ENCODE measurements around the gene NR1H2.

Gene NR1H2

DNA sequence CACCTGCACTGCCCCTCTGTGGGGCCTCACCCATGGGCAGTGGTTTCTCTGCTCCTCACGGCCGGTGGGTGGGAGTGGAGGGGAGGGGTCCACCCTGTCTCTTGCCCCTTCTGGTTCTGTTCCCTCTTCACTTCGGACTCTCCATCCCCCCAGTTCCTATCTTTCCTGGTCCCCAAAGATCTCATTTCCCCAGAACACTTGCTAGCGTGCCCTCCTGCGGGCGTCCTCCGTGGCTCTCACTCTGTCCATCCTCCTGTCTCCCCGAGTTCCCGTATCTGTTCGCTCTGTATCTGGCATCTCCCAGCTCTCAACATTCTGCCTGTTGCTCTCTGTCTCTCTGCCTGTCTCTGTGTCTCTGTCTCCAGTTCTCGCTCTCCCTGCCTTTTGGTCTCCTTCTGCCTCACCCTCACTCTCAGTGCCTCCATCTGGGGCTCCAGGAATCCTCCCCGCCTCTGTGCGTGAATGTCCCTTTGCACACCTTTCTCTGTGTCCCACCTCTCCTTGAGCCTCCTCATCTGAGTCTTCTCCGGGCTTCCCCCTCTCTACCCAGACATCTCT lies 42.8 kb downstream of the NR1H2 start:
- no peak overlapping the region for H3K4me3 ChIP-seq (ENCODE audit: control insufficient read depth, low read depth, low read length)
- TF ChIP-seq, protein P1, sequence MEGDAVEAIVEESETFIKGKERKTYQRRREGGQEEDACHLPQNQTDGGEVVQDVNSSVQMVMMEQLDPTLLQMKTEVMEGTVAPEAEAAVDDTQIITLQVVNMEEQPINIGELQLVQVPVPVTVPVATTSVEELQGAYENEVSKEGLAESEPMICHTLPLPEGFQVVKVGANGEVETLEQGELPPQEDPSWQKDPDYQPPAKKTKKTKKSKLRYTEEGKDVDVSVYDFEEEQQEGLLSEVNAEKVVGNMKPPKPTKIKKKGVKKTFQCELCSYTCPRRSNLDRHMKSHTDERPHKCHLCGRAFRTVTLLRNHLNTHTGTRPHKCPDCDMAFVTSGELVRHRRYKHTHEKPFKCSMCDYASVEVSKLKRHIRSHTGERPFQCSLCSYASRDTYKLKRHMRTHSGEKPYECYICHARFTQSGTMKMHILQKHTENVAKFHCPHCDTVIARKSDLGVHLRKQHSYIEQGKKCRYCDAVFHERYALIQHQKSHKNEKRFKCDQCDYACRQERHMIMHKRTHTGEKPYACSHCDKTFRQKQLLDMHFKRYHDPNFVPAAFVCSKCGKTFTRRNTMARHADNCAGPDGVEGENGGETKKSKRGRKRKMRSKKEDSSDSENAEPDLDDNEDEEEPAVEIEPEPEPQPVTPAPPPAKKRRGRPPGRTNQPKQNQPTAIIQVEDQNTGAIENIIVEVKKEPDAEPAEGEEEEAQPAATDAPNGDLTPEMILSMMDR (IDR thresholded peaks at IDR 0.05; ENCODE audit: control insufficient read depth, insufficient read depth, low read depth, low read length, missing control alignments) = no peak
- no peak for DNase-seq (ENCODE audit: low read depth)

DNA sequence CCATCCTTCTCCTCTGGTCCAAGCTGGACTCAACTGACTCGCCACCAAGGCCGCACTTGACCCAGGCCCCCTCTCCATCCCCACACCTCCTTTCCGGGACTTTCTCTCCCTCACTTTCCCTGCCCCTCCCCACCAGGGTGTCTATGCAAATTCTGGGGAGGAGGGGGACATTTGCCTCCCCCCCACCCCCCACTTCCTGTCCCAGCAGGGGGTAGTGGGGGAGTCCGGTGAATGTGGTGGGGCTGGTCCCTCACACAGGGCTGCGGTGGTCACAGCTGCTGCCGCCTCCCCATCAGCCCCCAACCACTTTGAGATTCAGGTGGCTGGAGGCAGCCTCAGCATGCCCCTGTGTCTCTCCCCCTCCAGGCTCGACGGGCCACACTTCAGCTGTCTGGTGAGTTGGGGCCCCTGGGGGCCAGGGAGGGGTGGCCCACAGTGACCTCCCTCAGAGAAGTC lies 43.4 kb downstream of the NR1H2 start:
- H3K4me3 ChIP-seq (ENCODE audit: control insufficient read depth, low read depth, low read length) = no peak overlapping the region
- TF ChIP-seq, protein P1 (IDR thresholded peaks at IDR 0.05; ENCODE audit: control insufficient read depth, insufficient read depth, low read depth, low read length, missing control alignments) = no peak

DNA sequence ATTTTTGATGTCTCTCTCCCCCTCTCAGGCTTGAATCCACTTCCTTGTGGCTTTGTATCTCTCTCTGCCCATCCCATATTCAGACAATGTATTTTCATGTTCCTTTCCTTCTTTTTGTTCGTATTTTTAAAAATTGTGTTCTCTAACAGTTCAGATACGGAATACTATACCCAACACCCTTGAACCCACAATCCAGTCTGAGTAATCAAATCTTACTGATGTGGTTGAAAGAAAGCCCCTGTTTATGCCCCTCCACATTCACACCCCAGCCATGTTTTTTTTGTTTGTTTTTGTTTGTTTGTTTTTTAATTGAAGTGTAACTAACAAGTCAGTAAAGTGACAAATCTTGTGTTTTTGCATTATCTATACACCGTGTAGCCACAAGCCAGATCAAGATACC lies 43.9 kb downstream of the NR1H2 start:
- no peak overlapping the region for H3K4me3 ChIP-seq (ENCODE audit: control insufficient read depth, low read depth, low read length)
- TF ChIP-seq, protein P1 (IDR thresholded peaks at IDR 0.05; ENCODE audit: control insufficient read depth, insufficient read depth, low read depth, low read length, missing control alignments) = no peak
- no peak for DNase-seq (ENCODE audit: low read depth)

More for the DNA sequence above, 43.4 kb downstream of the NR1H2 start:
- no peak for DNase-seq (ENCODE audit: low read depth)

DNA sequence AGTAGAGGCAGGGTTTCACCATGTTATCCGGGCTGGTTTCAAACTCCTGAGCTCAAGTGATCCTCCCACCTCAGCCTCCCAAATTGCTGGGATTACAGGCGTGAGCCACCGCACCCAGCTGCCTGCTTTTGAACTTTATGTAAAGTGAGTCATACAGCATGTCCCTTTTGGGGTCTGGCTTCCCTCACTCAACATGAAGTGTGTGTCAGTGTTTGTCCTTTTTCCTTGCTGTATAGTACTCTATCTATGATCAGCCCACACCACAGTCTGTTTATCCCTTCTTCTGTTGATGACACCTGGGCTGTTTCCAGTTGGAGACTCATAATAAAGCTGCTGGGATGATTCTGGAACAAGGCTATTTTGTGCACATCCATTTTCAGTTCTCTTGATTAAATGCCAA lies 44.6 kb downstream of the NR1H2 start:
- H3K4me3 ChIP-seq (ENCODE audit: control insufficient read depth, low read depth, low read length) = no peak overlapping the region
- DNase-seq (ENCODE audit: low read depth) = no peak
- TF ChIP-seq, protein P1 (IDR thresholded peaks at IDR 0.05; ENCODE audit: control insufficient read depth, insufficient read depth, low read depth, low read length, missing control alignments) = no peak

DNA sequence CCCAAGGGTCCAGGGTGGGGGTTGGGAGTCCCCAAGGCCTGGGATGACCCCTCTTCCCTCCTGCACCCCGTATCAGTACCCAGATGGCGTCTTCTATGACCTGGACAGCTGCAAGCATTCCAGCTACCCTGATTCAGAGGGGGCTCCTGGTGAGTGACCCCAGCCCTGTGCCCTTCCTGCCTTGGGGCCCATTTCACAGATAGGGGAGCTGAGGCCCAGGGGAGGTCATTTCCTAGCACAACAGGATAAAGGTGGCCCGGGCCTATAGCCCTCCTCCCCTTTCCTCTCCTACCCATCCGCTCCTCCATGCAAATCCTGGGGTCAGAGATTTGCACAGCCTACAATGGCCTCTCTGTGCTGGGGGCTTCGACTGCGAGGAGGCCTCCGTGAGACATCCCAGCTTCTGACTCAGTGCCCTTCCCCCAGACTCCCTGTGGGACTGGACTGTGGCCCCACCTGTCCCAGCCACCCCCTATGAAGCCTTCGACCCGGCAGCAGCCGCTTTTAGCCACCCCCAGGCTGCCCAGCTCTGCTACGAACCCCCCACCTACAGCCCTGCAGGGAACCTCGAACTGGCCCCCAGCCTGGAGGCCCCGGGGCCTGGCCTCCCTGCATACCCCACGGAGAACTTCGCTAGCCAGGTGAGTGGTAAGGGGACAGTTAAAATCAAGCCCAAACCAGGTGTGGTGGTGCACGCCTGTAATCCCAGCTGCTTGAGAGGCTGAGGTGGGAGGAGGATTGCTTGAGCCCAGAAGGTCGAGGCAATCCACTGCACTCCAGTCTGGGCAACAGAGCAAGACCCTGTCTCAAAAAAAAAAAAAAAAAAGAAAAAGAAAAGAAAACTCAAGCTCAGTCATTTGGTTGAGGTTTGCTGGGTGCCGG lies 46.4 kb downstream of the NR1H2 start:
- TF ChIP-seq, protein P1 (IDR thresholded peaks at IDR 0.05; ENCODE audit: control insufficient read depth, insufficient read depth, low read depth, low read length, missing control alignments) = no peak
- no peak for DNase-seq (ENCODE audit: low read depth)
- no peak overlapping the region for H3K4me3 ChIP-seq (ENCODE audit: control insufficient read depth, low read depth, low read length)

DNA sequence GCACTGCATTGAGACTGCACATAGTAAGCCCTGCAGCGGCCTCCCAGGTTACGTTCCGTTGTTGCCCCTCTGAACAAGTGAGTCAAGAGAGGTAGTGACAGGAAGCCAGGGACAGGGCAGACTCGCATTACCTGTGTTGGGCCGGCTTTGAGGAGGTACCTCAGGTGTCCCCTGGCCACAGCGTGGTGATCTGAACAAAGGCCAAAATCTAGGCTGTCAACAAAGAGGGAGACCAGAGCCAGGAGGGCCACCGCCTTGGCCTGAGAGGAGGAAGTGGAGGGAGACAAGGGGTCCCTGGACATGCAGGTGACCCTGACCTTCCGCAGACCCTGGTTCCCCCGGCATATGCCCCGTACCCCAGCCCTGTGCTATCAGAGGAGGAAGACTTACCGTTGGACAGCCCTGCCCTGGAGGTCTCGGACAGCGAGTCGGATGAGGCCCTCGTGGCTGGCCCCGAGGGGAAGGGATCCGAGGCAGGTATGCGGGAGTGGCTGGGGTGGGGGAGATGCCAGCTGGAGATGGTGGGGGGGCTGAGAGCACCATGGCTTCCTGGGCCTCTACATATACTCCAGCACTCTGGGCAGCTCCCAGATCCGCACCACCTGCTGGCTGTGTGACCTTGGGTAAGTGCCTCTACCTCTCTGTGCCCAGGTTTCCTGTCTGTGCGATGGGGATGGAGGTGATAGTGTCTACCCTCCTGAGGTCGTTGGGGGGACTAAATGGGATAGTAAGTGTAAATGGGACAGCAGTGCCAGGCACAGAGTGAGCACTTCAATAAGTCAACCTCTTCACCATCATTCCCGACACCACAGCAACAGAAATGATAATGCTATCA lies 47.2 kb downstream of the NR1H2 start:
- TF ChIP-seq, protein P1 (IDR thresholded peaks at IDR 0.05; ENCODE audit: control insufficient read depth, insufficient read depth, low read depth, low read length, missing control alignments) = no peak
- DNase-seq (ENCODE audit: low read depth) = no peak
- H3K4me3 ChIP-seq (ENCODE audit: control insufficient read depth, low read depth, low read length) = no peak overlapping the region

Data from AG09309 (cell line).